Hepatocyte (in vitro differentiated cells): ENCODE results near the gene DBP.

Experiments used
- CTCF ChIP-seq: fragments of 200-600 bp; sonication (generic); IDR thresholded peaks from 2 replicates; pipeline ENCODE4 v1.5.1; 2016; ENCODE audit warnings: antibody characterized with exemption, mild to moderate bottlenecking; ENCODE audit not compliant: poor library complexity
- EZH2 ChIP-seq: fragments of 200-600 bp; sonication (generic); IDR thresholded peaks from 2 replicates; pipeline ENCODE4 v1.6.1; 2016; ENCODE audit warnings: antibody characterized with exemption, mild to moderate bottlenecking, borderline replicate concordance

DNA sequence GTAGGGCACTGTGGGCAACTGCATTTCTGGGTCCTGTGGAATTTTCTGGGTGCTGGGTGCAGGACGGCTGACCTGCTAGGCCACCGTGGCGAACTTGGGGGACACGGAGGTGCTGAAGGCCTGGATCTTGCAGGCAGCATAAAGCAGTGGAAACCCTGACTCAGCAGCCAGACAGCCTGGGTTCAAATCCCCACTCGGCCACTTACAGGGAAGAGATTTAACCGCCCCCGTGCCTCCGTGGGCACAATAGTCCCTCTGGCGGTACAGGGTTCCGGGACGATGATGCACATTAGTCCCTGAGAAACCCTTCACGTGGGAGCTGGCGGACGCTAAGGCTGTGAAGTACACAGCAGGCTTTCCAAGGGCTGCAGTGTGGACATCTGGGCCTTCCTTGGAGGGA is 25.3 kb downstream of the DBP start:
- TF ChIP-seq EZH2 (no peak), CTCF (no peak)
